ENCODE measurements around the gene FBXO36.

DNA sequence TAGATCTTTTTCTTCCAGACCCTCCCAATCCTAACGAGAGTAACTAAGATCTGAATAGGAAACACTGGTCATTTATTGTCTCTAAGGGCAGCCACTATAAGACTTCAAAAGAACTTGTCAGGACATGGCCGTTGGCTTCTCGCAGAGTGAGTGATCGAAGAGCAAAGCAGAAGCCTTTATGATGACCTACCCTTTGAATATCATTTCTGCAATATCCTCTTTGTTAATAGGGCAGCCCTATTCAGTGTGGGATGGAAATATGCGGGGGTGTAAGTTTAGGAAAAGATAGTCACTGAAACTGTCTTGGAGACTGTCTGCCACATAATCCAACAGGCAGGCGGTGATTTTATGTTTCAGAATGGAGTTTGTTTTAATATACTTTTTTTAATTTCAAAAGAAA, 70.9 kb downstream of the FBXO36 start:
- TF ChIP-seq POLR2A (IDR thresholded peaks at IDR 0.05) (no peak), CTCF (IDR thresholded peaks at IDR 0.05 in 8 of 11, conservative IDR thresholded peaks at IDR 0.05 in 3 of 11) (no peak), POLR2AphosphoS5 (IDR thresholded peaks at IDR 0.05) (no peak)

Data from spleen (tissue), 7 donors.